K562 (cell line): ENCODE data around the gene MYO7A. TPM values are rescaled to one million over a fixed set of nuclear protein-coding genes. Genes with fewer than 3 reads are reported as not detected.

Experiments used
- ATAC-seq: fragments of 200-7000 bp; cut with Tn5 transposase; 3 replicates; pipeline ENCODE4 v1.9.1; 2020; ENCODE audit warnings: moderate library complexity
- BruUV-seq: library from RNA; stranded (reverse); fragments of 400-500 nt; replicated peaks from 2 replicates; lab custom pipeline; 2021; lab: Mats Ljungman, UMichigan
- CTCF ChIA-PET: fragments of 300-600 bp; formaldehyde crosslinking; extraction: SDS; loops from one replicate; lab custom pipeline; 2021; ENCODE audit warnings: low intra/inter-chr PET ratio; lab: Yijun Ruan, JAX
- POLR2A ChIA-PET: fragments of 300-600, 350-650 bp; sonication (Branson Sonifier 250); formaldehyde crosslinking; extraction: SDS; loops from one replicate; lab custom pipeline; 2021; ENCODE audit warnings: antibody characterized with exemption, inconsistent platforms; lab: Yijun Ruan, JAX
- DNase-seq, 4 experiments: peaks; one replicate each; pipeline versions ENCODE4 v3.0.0 to v3.0.0-alpha.2; 2011 to 2018; ENCODE audit warnings: low spot score in 3 of 4, mixed read lengths in 3 of 4; ENCODE audit errors: extremely low read depth in 1 of 4
- FAIRE-seq: peaks from 2 replicates; lab custom pipeline; 2011; peaks lifted over from hg19 to GRCh38; lab: Jason Lieb, UNC
- H2AFZ ChIP-seq: 2 replicates; pipeline ENCODE4 v1.6.0; 2011; ENCODE audit warnings: low read depth, low read length, control low read depth, inconsistent platforms
- H3K27ac ChIP-seq: fragments of 200-600 bp; 3 replicates; pipeline ENCODE4 v1.8.0; 2011; ENCODE audit warnings: low read depth, mild to moderate bottlenecking, control low read depth, inconsistent platforms, low read length, moderate library complexity, mixed read lengths; ENCODE audit errors: extremely low read depth
- H3K27me3 ChIP-seq, 2 experiments: fragments of 300-600 bp in 1 of 2; 2 replicates in 1 of 2; 3 replicates in 1 of 2; pipeline versions ENCODE4 v1.6.0 to v1.8.0; 2011; ENCODE audit warnings: inconsistent platforms in 2 of 2, low read length in 2 of 2, mild to moderate bottlenecking in 1 of 2, mixed read lengths in 1 of 2, moderate library complexity in 1 of 2; ENCODE audit not compliant: control insufficient read depth in 2 of 2, insufficient read depth in 2 of 2
- H3K36me3 ChIP-seq: fragments of 300-600 bp; 3 replicates; pipeline ENCODE4 v1.8.0; 2011; ENCODE audit warnings: mild to moderate bottlenecking, low read length, inconsistent platforms; ENCODE audit not compliant: control insufficient read depth, insufficient read depth
- H3K4me1 ChIP-seq, 2 experiments: fragments of 200-600 bp in 1 of 2; replicated peaks in 1 of 2; 2 replicates in 1 of 2; 3 replicates in 1 of 2; pipeline versions ENCODE4 v1.5.1 to v1.8.0; 2011; ENCODE audit warnings: inconsistent platforms in 2 of 2, low read length in 2 of 2, mild to moderate bottlenecking in 1 of 2, mixed read lengths in 1 of 2, moderate library complexity in 1 of 2; ENCODE audit not compliant: control insufficient read depth in 2 of 2, insufficient read depth in 2 of 2
- H3K4me2 ChIP-seq: 2 replicates; pipeline ENCODE4 v1.6.1; 2011; ENCODE audit warnings: low read length, control low read depth, inconsistent platforms, mixed read lengths; ENCODE audit not compliant: insufficient read depth
- H3K4me3 ChIP-seq: fragments of 200-600 bp; sonication (generic), shearing (Covaris generic); 2 replicates; pipeline ENCODE4 v1.5.1; 2016; ENCODE audit warnings: control low read depth, inconsistent platforms
- H3K79me2 ChIP-seq: fragments of 200-600 bp; 3 replicates; pipeline ENCODE4 v1.8.0; 2011; ENCODE audit warnings: low read length, inconsistent platforms; ENCODE audit not compliant: control insufficient read depth, insufficient read depth
- H3K9ac ChIP-seq, 2 experiments: 2 replicates each; pipeline versions ENCODE4 v1.6.0 to v1.6.1; 2011; ENCODE audit warnings: low read depth in 2 of 2, low read length in 2 of 2, control low read depth in 1 of 2, inconsistent platforms in 1 of 2, mild to moderate bottlenecking in 1 of 2, mixed read lengths in 1 of 2; ENCODE audit not compliant: insufficient read depth in 1 of 2
- H3K9me1 ChIP-seq: one replicate; pipeline ENCODE4 v1.6.0; 2011; ENCODE audit warnings: inconsistent platforms, mild to moderate bottlenecking, low read length, moderate library complexity; ENCODE audit not compliant: control insufficient read depth, insufficient read depth
- H3K9me3 ChIP-seq: replicated peaks from 2 replicates; pipeline ENCODE4 v1.5.1; 2011; ENCODE audit warnings: low read depth, low read length, inconsistent platforms; ENCODE audit not compliant: control insufficient read depth, insufficient read depth
- H4K20me1 ChIP-seq: replicated peaks from 2 replicates; pipeline ENCODE4 v1.6.1; 2011; ENCODE audit warnings: low read length, inconsistent platforms, mixed read lengths; ENCODE audit not compliant: control insufficient read depth, insufficient read depth
- ADNP ChIP-seq: fragments of 200-800 bp; sonication (Bioruptor generic); IDR thresholded peaks from 2 replicates; pipeline ENCODE4 v1.6.1; 2016; ENCODE audit warnings: missing genetic modification characterization, missing compliant biosample characterization
- BRF1 ChIP-seq: IDR thresholded peaks from 3 replicates; pipeline ENCODE4 v1.6.1; 2011; ENCODE audit warnings: borderline replicate concordance, mild to moderate bottlenecking; ENCODE audit not compliant: insufficient read length; ENCODE audit errors: extremely low read depth
- C11orf30 ChIP-seq: fragments of 450-650 bp; IDR thresholded peaks from 2 replicates; pipeline ENCODE4 v1.6.1; 2016; ENCODE audit warnings: low read depth, mild to moderate bottlenecking
- MTA1 ChIP-seq: fragments of 450-650 bp; IDR thresholded peaks from 2 replicates; pipeline ENCODE4 v1.6.1; 2017; ENCODE audit warnings: borderline replicate concordance
- MYNN ChIP-seq, 2 experiments: sonication (generic); formaldehyde crosslinking in 1 of 2; IDR thresholded peaks; 2 replicates each; pipeline versions ENCODE4 v1.5.0 to v1.6.1; 2016 to 2020; ENCODE audit warnings: antibody characterized with exemption in 1 of 2, missing genetic modification reagents in 1 of 2
- POLR2AphosphoS5 ChIP-seq: IDR thresholded peaks from 2 replicates; pipeline ENCODE4 v1.6.1; 2011; ENCODE audit warnings: mild to moderate bottlenecking, low read depth, low read length, moderate library complexity; ENCODE audit not compliant: control insufficient read depth, insufficient read depth
- ZNF133 ChIP-seq: fragments of 250-450 bp; sonication (Bioruptor Pico); IDR thresholded peaks from 2 replicates; pipeline ENCODE4 v1.4.0; 2020; ENCODE audit warnings: mild to moderate bottlenecking
- ZNF583 ChIP-seq: fragments of 250-450 bp; sonication (Bioruptor Pico); IDR thresholded peaks from 2 replicates; pipeline ENCODE4 v1.4.0; 2020
- ZNF75A ChIP-seq: fragments of 450-650 bp; formaldehyde crosslinking; IDR thresholded peaks from 2 replicates; pipeline ENCODE4 v1.4.0; 2020; ENCODE audit warnings: mild to moderate bottlenecking
- WGBS: fragments of 100-300 bp; shearing (Covaris generic); methylation state at CpG from one replicate; pipeline ENCODE4 v1.1.6; 2016; ENCODE audit warnings: low coverage, mixed read lengths; ENCODE audit not compliant: insufficient coverage; ENCODE audit errors: missing lambda C conversion rate; 5-methylcytosine and 5-hydroxymethylcytosine counted together
- in situ Hi-C: fragments of 300-500 bp; cut with MboI; formaldehyde crosslinking; loops from 4 replicates; pipeline ENCODE4 v1.15.0; 2018; ENCODE audit warnings: inconsistent platforms, mixed read lengths
- intact Hi-C: fragments of 100-400 bp; cut with micrococcal nuclease; formaldehyde crosslinking; loops from 2 replicates; pipeline ENCODE4 v1.14.2; 2022
- polyA plus RNA-seq, 8 experiments: library from polyadenylated mRNA; depleted of rRNA in 4 of 8; stranded (reverse) in 5 of 8; unstranded in 3 of 8; fragments of >200 nt; fragmentation: Nextera tagmentation in 2 of 8; fragmentation: Illumina TruSeq in 1 of 8; extraction: Ambion mirVana in 2 of 8; extraction: Trizol in 1 of 8; gene quantifications; 2 replicates each; pipeline versions ENCODE4 v1.2.1 to v1.2.3, GENCODE V29; 2011 to 2014; ENCODE audit warnings: inconsistent platforms in 1 of 8, missing spikeins in 1 of 8
- total RNA-seq, 7 experiments: library from RNA; depleted of rRNA in 6 of 7; stranded (reverse); fragments of >200 nt in 6 of 7; fragmentation: Illumina TruSeq in 2 of 7; extraction: Trizol in 2 of 7; gene quantifications; 2 replicates each; pipeline versions ENCODE4 v1.2.1 to v1.2.3, GENCODE V29; 2011 to 2021; ENCODE audit warnings: low replicate concordance in 1 of 7
- TF ChIP-seq, protein P1 (sequence below), 2 experiments: IDR thresholded peaks; 2 replicates each; pipeline ENCODE4 v1.6.1; 2011; ENCODE audit warnings: borderline replicate concordance in 1 of 2, control low read depth in 1 of 2, low read depth in 1 of 2, low read length in 1 of 2, mild to moderate bottlenecking in 1 of 2, mixed read lengths in 1 of 2, moderate library complexity in 1 of 2; ENCODE audit not compliant: insufficient read depth in 1 of 2, insufficient read length in 1 of 2, poor library complexity in 1 of 2, severe bottlenecking in 1 of 2; ENCODE audit errors: extremely low read depth in 1 of 2

MYO7A gene
- total and polyA plus RNA-seq, 9 of the 15 experiments (the other 6 are each of a cell fraction or from before 2014, with no cell fraction given), result 0.01 to 0.11 (median 0.07) TPM; not detected in 1

DNA sequence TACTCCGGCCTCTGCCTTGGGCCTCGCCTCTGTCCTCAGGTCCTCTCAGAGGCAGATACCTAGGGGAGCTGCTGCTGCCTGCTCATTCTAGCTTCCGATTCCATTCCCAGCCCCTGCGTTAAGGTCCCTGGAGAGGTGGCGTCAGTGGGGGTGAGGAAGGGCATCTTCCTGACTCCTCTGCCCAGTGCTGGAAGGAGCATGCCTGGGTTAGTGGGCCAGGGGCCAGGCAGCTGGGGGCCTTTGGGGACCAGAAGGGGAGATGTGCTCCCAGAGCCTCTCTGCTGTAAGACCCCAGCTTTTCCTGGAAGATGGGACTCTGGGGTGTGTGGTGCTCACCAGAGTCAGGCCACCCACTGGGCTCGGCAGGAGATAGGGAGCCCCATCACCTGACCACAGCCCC, 3.6 kb upstream of the MYO7A start:
- Histone ChIP-seq H3K79me2 (no peaks in the 10 kb centered on the region), H3K27me3 (peaks cover 12 to 63% of the 10 kb centered on the region in 2 experiments; a peak in 4 of 5 replicates), H3K4me3 (no peak overlapping the region), H3K36me3 (no peaks in the 10 kb centered on the region), H3K27ac (no peak overlapping the region), H3K4me1 (peaks cover 0 to 21% of the 10 kb centered on the region in 2 experiments; a peak in 2 of 5 replicates)
- intact Hi-C loops, result no loop called here
- no peak for ATAC-seq
- 0% methylated on average over 5 of the region's 6 CpGs for whole genome bisulfite sequencing
- TF ChIP-seq MTA1 (no peak), ZNF583 (no peak), ZNF133 (no peak), ADNP (no peak), ZNF75A (no peak), MYNN (IDR thresholded peaks at IDR 0.05) (no peak), MYNN (CRISPR knock-in tag; IDR thresholded peaks at IDR 0.05) (no peak), POLR2AphosphoS5 (no peak), C11orf30 (no peak), BRF1 (no peak)
- TF ChIP-seq, protein P1, sequence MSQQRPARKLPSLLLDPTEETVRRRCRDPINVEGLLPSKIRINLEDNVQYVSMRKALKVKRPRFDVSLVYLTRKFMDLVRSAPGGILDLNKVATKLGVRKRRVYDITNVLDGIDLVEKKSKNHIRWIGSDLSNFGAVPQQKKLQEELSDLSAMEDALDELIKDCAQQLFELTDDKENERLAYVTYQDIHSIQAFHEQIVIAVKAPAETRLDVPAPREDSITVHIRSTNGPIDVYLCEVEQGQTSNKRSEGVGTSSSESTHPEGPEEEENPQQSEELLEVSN (IDR thresholded peaks at IDR 0.05; ENCODE audit: borderline replicate concordance in 1 of 2, extremely low read depth in 1 of 2, insufficient read depth in 1 of 2, insufficient read length in 1 of 2, low read depth in 1 of 2, low read length in 1 of 2, poor library complexity in 1 of 2, severe bottlenecking in 1 of 2), result no peak
- TF ChIP-seq, all 486 proteins: peak for 0
- BruUV-seq, result no TSS peak
- Histone ChIP-seq H2AFZ (no peak overlapping the region), H4K20me1 (peaks cover 9% of the 10 kb centered on the region; the same call in 1 of the 2 replicates), H3K9me1 (no peaks in the 10 kb centered on the region), H3K4me2 (no peak overlapping the region), H3K9me3 (no peaks in the 10 kb centered on the region), H3K9ac (no peak overlapping the region)
- FAIRE-seq, result no peak
- no peak for DNase-seq
- CTCF ChIA-PET, result no interaction called here
- in situ Hi-C loops, result no loop called here
- POLR2A ChIA-PET, result interaction anchor here (0.6 kb wide), 1 partner anchor 400 kb away, joined by 3 read pairs; no protein-coding TSS in a partner anchor
